ENCODE data around the gene RNF223.

GRCh38 chr1:1047407-1047806 is 26.7 kb downstream of the RNF223 start:
- TF ChIP-seq CTCF (IDR thresholded peaks at IDR 0.05; ENCODE audit: low read depth, low read length) (no peak), POLR2A (IDR thresholded peaks at IDR 0.05; ENCODE audit: extremely low read depth, insufficient read length) (no peak), MAX (IDR thresholded peaks at IDR 0.05; ENCODE audit: low read depth, low read length) (no peak)

All from NB4 (cell line).